ENCODE results near the gene RGS6.

- TF ChIP-seq, protein P1, sequence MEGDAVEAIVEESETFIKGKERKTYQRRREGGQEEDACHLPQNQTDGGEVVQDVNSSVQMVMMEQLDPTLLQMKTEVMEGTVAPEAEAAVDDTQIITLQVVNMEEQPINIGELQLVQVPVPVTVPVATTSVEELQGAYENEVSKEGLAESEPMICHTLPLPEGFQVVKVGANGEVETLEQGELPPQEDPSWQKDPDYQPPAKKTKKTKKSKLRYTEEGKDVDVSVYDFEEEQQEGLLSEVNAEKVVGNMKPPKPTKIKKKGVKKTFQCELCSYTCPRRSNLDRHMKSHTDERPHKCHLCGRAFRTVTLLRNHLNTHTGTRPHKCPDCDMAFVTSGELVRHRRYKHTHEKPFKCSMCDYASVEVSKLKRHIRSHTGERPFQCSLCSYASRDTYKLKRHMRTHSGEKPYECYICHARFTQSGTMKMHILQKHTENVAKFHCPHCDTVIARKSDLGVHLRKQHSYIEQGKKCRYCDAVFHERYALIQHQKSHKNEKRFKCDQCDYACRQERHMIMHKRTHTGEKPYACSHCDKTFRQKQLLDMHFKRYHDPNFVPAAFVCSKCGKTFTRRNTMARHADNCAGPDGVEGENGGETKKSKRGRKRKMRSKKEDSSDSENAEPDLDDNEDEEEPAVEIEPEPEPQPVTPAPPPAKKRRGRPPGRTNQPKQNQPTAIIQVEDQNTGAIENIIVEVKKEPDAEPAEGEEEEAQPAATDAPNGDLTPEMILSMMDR (IDR thresholded peaks at IDR 0.05): no peak
- TF ChIP-seq EP300 (IDR thresholded peaks at IDR 0.05) (no peak), POLR2A (IDR thresholded peaks at IDR 0.05; ENCODE audit: low read depth) (no peak), POLR2AphosphoS5 (IDR thresholded peaks at IDR 0.05) (no peak)
Measured at GRCh38 chr14:72177251-72177650, 245.0 kb downstream of the RGS6 start.
